ENCODE results near the gene CRACR2A. TPM values are rescaled to one million over a fixed set of nuclear protein-coding genes. Genes with fewer than 3 reads are reported as not detected.

CRACR2A gene
- total RNA-seq, 2 donors from 2014 or later: 6.0 to 10.9 TPM

GRCh38 chr12:3646561-3647241 is 106.2 kb downstream of the CRACR2A start:
- no peaks in the 10 kb centered on the region for H3K36me3 ChIP-seq
- no peaks in the 10 kb centered on the region for H3K9me3 ChIP-seq
- no peak for TF ChIP-seq CTCF (IDR thresholded peaks at IDR 0.05)
- H3K27ac ChIP-seq: peak overlapping the region in 1 of 2 donors; percentile 31
- no peak overlapping the region for H3K4me3 ChIP-seq
- DNase-seq (ENCODE audit: low spot score): no peak
- no peaks in the 10 kb centered on the region for H3K27me3 ChIP-seq
- peaks cover 0 to 14% of the 10 kb centered on the region in 2 donors for H3K4me1 ChIP-seq

- H3K4me1 ChIP-seq: peaks cover 0 to 14% of the 10 kb centered on the region in 2 donors
Observed at GRCh38 chr12:3645091-3645490, 107.8 kb downstream of the CRACR2A start.

GRCh38 chr12:3644104-3644503 is 108.8 kb downstream of the CRACR2A start:
- no peak for DNase-seq (ENCODE audit: low spot score)
- Histone ChIP-seq H3K4me1 (peaks cover 0 to 14% of the 10 kb centered on the region in 2 donors), H3K36me3 (no peaks in the 10 kb centered on the region), H3K27ac (no peak overlapping the region), H3K9me3 (no peaks in the 10 kb centered on the region), H3K27me3 (no peaks in the 10 kb centered on the region), H3K4me3 (no peak overlapping the region)
- TF ChIP-seq CTCF (IDR thresholded peaks at IDR 0.05): peak in 1 of 2 donors; percentile 24

More at GRCh38 chr12:3645091-3645490, 107.8 kb downstream of the CRACR2A start:
- TF ChIP-seq CTCF (IDR thresholded peaks at IDR 0.05): no peak
- H3K27me3 ChIP-seq: no peaks in the 10 kb centered on the region
- no peaks in the 10 kb centered on the region for H3K36me3 ChIP-seq
- no peak for DNase-seq (ENCODE audit: low spot score)
- H3K27ac ChIP-seq: no peak overlapping the region
- no peak overlapping the region for H3K4me3 ChIP-seq
- H3K9me3 ChIP-seq: no peaks in the 10 kb centered on the region

- no peak for DNase-seq (ENCODE audit: low spot score)
- Histone ChIP-seq H3K27me3 (no peaks in the 10 kb centered on the region), H3K4me1 (peaks cover 0 to 6% of the 10 kb centered on the region in 2 donors), H3K27ac (no peak overlapping the region), H3K36me3 (no peaks in the 10 kb centered on the region), H3K9me3 (no peaks in the 10 kb centered on the region), H3K4me3 (no peak overlapping the region)
- no peak for TF ChIP-seq CTCF (IDR thresholded peaks at IDR 0.05)
Observed at GRCh38 chr12:3641428-3642018, 111.4 kb downstream of the CRACR2A start.

GRCh38 chr12:3636328-3636727 is 116.6 kb downstream of the CRACR2A start:
- TF ChIP-seq CTCF (IDR thresholded peaks at IDR 0.05): no peak

More at GRCh38 chr12:3636328-3636727, 116.6 kb downstream of the CRACR2A start:
- Histone ChIP-seq H3K4me3 (no peak overlapping the region), H3K27me3 (no peaks in the 10 kb centered on the region), H3K9me3 (no peaks in the 10 kb centered on the region), H3K36me3 (no peaks in the 10 kb centered on the region), H3K4me1 (no peaks in the 10 kb centered on the region), H3K27ac (no peak overlapping the region)
- DNase-seq (ENCODE audit: low spot score): no peak

All from right atrium auricular region (tissue), 2 donors.